Measurements from ENCODE around the gene TP53TG3B. TPM values are rescaled to one million over a fixed set of nuclear protein-coding genes. Genes with fewer than 3 reads are reported as not detected.
"Not testable (repeated sequence)": the region's sequence is repeated elsewhere in the genome, so short reads cannot be mapped to it uniquely, and the experiment has no call there.

Gene TP53TG3B
- not detected in 2 replicates for total RNA-seq (2022)
- Bru-seq, nascent RNA = not detected
- not detected for BruChase-seq, experiment 1, labeled RNA remaining after a 6-hour chase
- not detected for BruChase-seq, experiment 2, labeled RNA remaining after a 2-hour chase
- long read RNA-seq = 0 reads

GRCh38 chr16:33360541-33360940 is at the start of gene TP53TG3B:
TP53TG3B (plus strand) TSS chr16:33360841; CDS start chr16:33360909, 68 bp downstream.
- BruUV-seq (replicated peaks); H3K4me1 Mint-ChIP-seq (ENCODE audit: low read depth, unreplicated experiment); H3K27ac Mint-ChIP-seq (ENCODE audit: unreplicated experiment); DNase-seq; H3K9me3 Mint-ChIP-seq (ENCODE audit: low read depth, unreplicated experiment); intact Hi-C loops (cut with micrococcal nuclease; ENCODE audit: unreplicated experiment); CTCF ChIA-PET; H3K27me3 Mint-ChIP-seq (ENCODE audit: unreplicated experiment); H3K4me3 Mint-ChIP-seq (ENCODE audit: low read depth, unreplicated experiment); H3K36me3 Mint-ChIP-seq (ENCODE audit: insufficient read depth, unreplicated experiment): not testable (repeated sequence)

- CTCF ChIA-PET; H3K4me1 Mint-ChIP-seq (ENCODE audit: low read depth, unreplicated experiment); intact Hi-C loops (cut with micrococcal nuclease; ENCODE audit: unreplicated experiment); H3K9me3 Mint-ChIP-seq (ENCODE audit: low read depth, unreplicated experiment); H3K27ac Mint-ChIP-seq (ENCODE audit: unreplicated experiment); H3K27me3 Mint-ChIP-seq (ENCODE audit: unreplicated experiment); BruUV-seq (replicated peaks); H3K4me3 Mint-ChIP-seq (ENCODE audit: low read depth, unreplicated experiment); H3K36me3 Mint-ChIP-seq (ENCODE audit: insufficient read depth, unreplicated experiment): not testable (repeated sequence)
- peak; percentile 41 for DNase-seq
Measured at GRCh38 chr16:33336226-33337012, 24.2 kb upstream of the TP53TG3B start.

GRCh38 chr16:33337627-33338542 is 22.8 kb upstream of the TP53TG3B start:
- H3K27me3 Mint-ChIP-seq (ENCODE audit: unreplicated experiment); H3K27ac Mint-ChIP-seq (ENCODE audit: unreplicated experiment); H3K36me3 Mint-ChIP-seq (ENCODE audit: insufficient read depth, unreplicated experiment); H3K9me3 Mint-ChIP-seq (ENCODE audit: low read depth, unreplicated experiment); intact Hi-C loops (cut with micrococcal nuclease; ENCODE audit: unreplicated experiment); H3K4me3 Mint-ChIP-seq (ENCODE audit: low read depth, unreplicated experiment); H3K4me1 Mint-ChIP-seq (ENCODE audit: low read depth, unreplicated experiment); BruUV-seq (replicated peaks); CTCF ChIA-PET: not testable (repeated sequence)
- DNase-seq = peak; percentile 27

- H3K36me3 Mint-ChIP-seq (ENCODE audit: insufficient read depth, unreplicated experiment); H3K4me3 Mint-ChIP-seq (ENCODE audit: low read depth, unreplicated experiment); CTCF ChIA-PET; intact Hi-C loops (cut with micrococcal nuclease; ENCODE audit: unreplicated experiment); H3K27me3 Mint-ChIP-seq (ENCODE audit: unreplicated experiment); H3K4me1 Mint-ChIP-seq (ENCODE audit: low read depth, unreplicated experiment); BruUV-seq (replicated peaks); H3K9me3 Mint-ChIP-seq (ENCODE audit: low read depth, unreplicated experiment); H3K27ac Mint-ChIP-seq (ENCODE audit: unreplicated experiment): not testable (repeated sequence)
- DNase-seq = peak; percentile 5
Measured at GRCh38 chr16:33338543-33338951, 22.1 kb upstream of the TP53TG3B start.

GRCh38 chr16:33339093-33340061 is 21.3 kb upstream of the TP53TG3B start:
- H3K27ac Mint-ChIP-seq (ENCODE audit: unreplicated experiment); CTCF ChIA-PET: not testable (repeated sequence)

More at GRCh38 chr16:33339093-33340061, 21.3 kb upstream of the TP53TG3B start:
- peak; percentile 23 for DNase-seq
- H3K27me3 Mint-ChIP-seq (ENCODE audit: unreplicated experiment); BruUV-seq (replicated peaks); intact Hi-C loops (cut with micrococcal nuclease; ENCODE audit: unreplicated experiment); H3K4me3 Mint-ChIP-seq (ENCODE audit: low read depth, unreplicated experiment); H3K4me1 Mint-ChIP-seq (ENCODE audit: low read depth, unreplicated experiment); H3K36me3 Mint-ChIP-seq (ENCODE audit: insufficient read depth, unreplicated experiment); H3K9me3 Mint-ChIP-seq (ENCODE audit: low read depth, unreplicated experiment): not testable (repeated sequence)

Other genes with a start within 250 kb of the TP53TG3B start
- not detected in 2 replicates for gene TP53TG3C, start 166.6 kb upstream of the TP53TG3B start, total RNA-seq (2022)
- gene TP53TG3E, start 56.5 kb upstream of the TP53TG3B start, total RNA-seq (2022) = not detected in 2 replicates
- not detected in 2 replicates for gene TP53TG3F, start 98.8 kb downstream of the TP53TG3B start, total RNA-seq (2022)